Parathyroid adenoma (tissue), 2 donors: Measurements from ENCODE around the gene TMEM14A.

ENCODE experiments used
- H2AFZ ChIP-seq: fragments of 300-600 bp; sonication (generic); one replicate; pipeline ENCODE4 v1.7.0; 2017; ENCODE audit warnings: antibody characterized with exemption, mild to moderate bottlenecking
- H3K27ac ChIP-seq: fragments of 300-600 bp; sonication (generic); one replicate; pipeline ENCODE4 v1.7.0; 2017
- H3K27me3 ChIP-seq: fragments of 300-600 bp; sonication (generic); one replicate; pipeline ENCODE4 v1.7.0; 2017; ENCODE audit warnings: low read length; ENCODE audit not compliant: control insufficient read depth, insufficient read depth
- H3K36me3 ChIP-seq: fragments of 300-600 bp; sonication (generic); one replicate; pipeline ENCODE4 v1.7.0; 2017; ENCODE audit warnings: low read length; ENCODE audit not compliant: control insufficient read depth, insufficient read depth
- H3K4me1 ChIP-seq: fragments of 300-600 bp; sonication (generic); one replicate; pipeline ENCODE4 v1.7.0; 2017; ENCODE audit warnings: control low read depth
- H3K4me2 ChIP-seq: fragments of 300-600 bp; sonication (generic); one replicate; pipeline ENCODE4 v1.7.0; 2017; ENCODE audit warnings: low read length
- H3K4me3 ChIP-seq: fragments of 300-600 bp; sonication (generic); one replicate; pipeline ENCODE4 v1.7.0; 2017; ENCODE audit warnings: low read depth, low read length
- H3K79me2 ChIP-seq: fragments of 300-600 bp; sonication (generic); one replicate; pipeline ENCODE4 v1.7.0; 2017; ENCODE audit warnings: control low read depth
- H3K9ac ChIP-seq: fragments of 300-600 bp; sonication (generic); one replicate; pipeline ENCODE4 v1.7.0; 2017; ENCODE audit warnings: mild to moderate bottlenecking
- H3K9me3 ChIP-seq: fragments of 300-600 bp; sonication (generic); one replicate; pipeline ENCODE4 v1.7.0; 2017; ENCODE audit warnings: low read length; ENCODE audit not compliant: control insufficient read depth
- TF ChIP-seq, protein P1 (sequence below): fragments of 300-600 bp; sonication (generic); IDR thresholded peaks from one replicate; pipeline ENCODE4 v1.7.0; 2017; ENCODE audit warnings: antibody characterized with exemption, mild to moderate bottlenecking
- donor health status: primary hyperparathyroidism.

TMEM14A gene

GRCh38 chr6:52640916-52641315 lies 30.0 kb upstream of the TMEM14A start:
- Histone ChIP-seq H3K4me2 (no peak overlapping the region), H3K79me2 (no peaks in the 10 kb centered on the region), H2AFZ (no peak overlapping the region), H3K27me3 (no peaks in the 10 kb centered on the region), H3K9me3 (no peaks in the 10 kb centered on the region), H3K36me3 (no peaks in the 10 kb centered on the region), H3K9ac (no peak overlapping the region), H3K4me1 (no peaks in the 10 kb centered on the region), H3K4me3 (no peak overlapping the region), H3K27ac (no peak overlapping the region)
- TF ChIP-seq, protein P1, sequence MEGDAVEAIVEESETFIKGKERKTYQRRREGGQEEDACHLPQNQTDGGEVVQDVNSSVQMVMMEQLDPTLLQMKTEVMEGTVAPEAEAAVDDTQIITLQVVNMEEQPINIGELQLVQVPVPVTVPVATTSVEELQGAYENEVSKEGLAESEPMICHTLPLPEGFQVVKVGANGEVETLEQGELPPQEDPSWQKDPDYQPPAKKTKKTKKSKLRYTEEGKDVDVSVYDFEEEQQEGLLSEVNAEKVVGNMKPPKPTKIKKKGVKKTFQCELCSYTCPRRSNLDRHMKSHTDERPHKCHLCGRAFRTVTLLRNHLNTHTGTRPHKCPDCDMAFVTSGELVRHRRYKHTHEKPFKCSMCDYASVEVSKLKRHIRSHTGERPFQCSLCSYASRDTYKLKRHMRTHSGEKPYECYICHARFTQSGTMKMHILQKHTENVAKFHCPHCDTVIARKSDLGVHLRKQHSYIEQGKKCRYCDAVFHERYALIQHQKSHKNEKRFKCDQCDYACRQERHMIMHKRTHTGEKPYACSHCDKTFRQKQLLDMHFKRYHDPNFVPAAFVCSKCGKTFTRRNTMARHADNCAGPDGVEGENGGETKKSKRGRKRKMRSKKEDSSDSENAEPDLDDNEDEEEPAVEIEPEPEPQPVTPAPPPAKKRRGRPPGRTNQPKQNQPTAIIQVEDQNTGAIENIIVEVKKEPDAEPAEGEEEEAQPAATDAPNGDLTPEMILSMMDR = no peak

GRCh38 chr6:52641388-52641787 lies 29.5 kb upstream of the TMEM14A start:
- no peak overlapping the region for H3K9ac ChIP-seq
- no peaks in the 10 kb centered on the region for H3K79me2 ChIP-seq
- H3K4me1 ChIP-seq = no peaks in the 10 kb centered on the region
- H3K4me3 ChIP-seq = no peak overlapping the region
- no peaks in the 10 kb centered on the region for H3K9me3 ChIP-seq
- TF ChIP-seq, protein P1 = no peak
- H3K27ac ChIP-seq = no peak overlapping the region
- no peak overlapping the region for H3K4me2 ChIP-seq
- no peak overlapping the region for H2AFZ ChIP-seq
- H3K36me3 ChIP-seq = no peaks in the 10 kb centered on the region
- H3K27me3 ChIP-seq = no peaks in the 10 kb centered on the region

DNA sequence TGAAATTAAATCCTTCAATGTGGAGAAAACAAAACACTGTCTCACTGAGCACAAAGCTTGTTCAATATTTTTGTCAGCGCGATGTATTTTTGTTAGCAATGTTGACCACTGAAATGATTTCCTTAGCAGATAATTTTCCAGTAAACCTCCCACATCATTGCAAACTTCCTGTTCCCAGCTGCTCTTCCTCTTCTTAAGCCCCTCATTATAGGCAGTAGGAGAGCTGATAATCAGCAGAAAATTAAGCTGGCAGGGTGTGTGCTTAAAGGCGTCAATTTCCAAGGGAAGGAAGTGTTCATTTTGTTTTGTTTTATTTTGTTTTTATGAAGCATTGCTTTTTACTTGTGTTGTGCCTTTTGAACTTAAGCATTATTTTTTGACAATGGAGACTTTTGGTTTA lies 29.1 kb upstream of the TMEM14A start:
- Histone ChIP-seq H3K27ac (no peak overlapping the region), H3K9me3 (no peaks in the 10 kb centered on the region), H2AFZ (no peak overlapping the region), H3K79me2 (no peaks in the 10 kb centered on the region), H3K4me3 (no peak overlapping the region), H3K9ac (no peak overlapping the region), H3K36me3 (no peaks in the 10 kb centered on the region), H3K4me1 (no peaks in the 10 kb centered on the region), H3K27me3 (no peaks in the 10 kb centered on the region), H3K4me2 (no peak overlapping the region)
- TF ChIP-seq, protein P1 = no peak

- Histone ChIP-seq H3K9ac (no peak overlapping the region), H3K4me1 (no peaks in the 10 kb centered on the region), H3K4me3 (no peak overlapping the region), H3K79me2 (no peaks in the 10 kb centered on the region), H3K27me3 (no peaks in the 10 kb centered on the region), H3K4me2 (no peak overlapping the region), H3K9me3 (no peaks in the 10 kb centered on the region), H2AFZ (no peak overlapping the region), H3K36me3 (no peaks in the 10 kb centered on the region), H3K27ac (no peak overlapping the region)
- TF ChIP-seq, protein P1 = no peak
These were observed 28.5 kb upstream of the TMEM14A start for GRCh38 chr6:52642368-52642767.

DNA sequence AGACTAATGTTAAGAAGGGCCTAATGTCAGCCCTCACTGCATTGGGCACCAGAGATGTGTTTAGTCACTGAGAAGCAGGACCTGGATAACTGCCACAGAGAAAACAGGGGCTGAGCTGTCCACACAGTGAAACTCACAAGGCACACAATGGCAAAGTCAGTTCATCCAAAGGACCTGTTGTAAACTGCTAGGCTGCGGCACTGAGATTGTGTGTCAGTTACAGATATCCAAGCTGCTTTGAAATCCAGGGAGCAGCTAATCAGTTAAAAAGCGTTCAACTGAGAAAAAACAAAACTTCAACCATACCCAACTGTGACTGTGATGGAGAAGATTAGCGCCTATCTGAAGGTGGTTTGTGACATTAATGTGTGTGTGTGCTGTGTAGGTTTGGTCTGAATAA lies 27.8 kb upstream of the TMEM14A start:
- Histone ChIP-seq H3K9me3 (no peaks in the 10 kb centered on the region), H3K4me2 (no peak overlapping the region), H2AFZ (no peak overlapping the region), H3K4me3 (no peak overlapping the region), H3K9ac (no peak overlapping the region), H3K4me1 (no peaks in the 10 kb centered on the region), H3K36me3 (no peaks in the 10 kb centered on the region), H3K27ac (no peak overlapping the region), H3K27me3 (no peaks in the 10 kb centered on the region), H3K79me2 (no peaks in the 10 kb centered on the region)
- TF ChIP-seq, protein P1 = no peak
